ENCODE data around the gene PARP1. TPM values are rescaled to one million over a fixed set of nuclear protein-coding genes. Genes with fewer than 3 reads are reported as not detected.

PARP1 gene
- polyA plus RNA-seq, 3 donors: 17.7 to 30.0 (median 23.3) TPM

- Histone ChIP-seq H2AFZ (ENCODE audit: insufficient read depth, low read depth, low read length, poor library complexity, severe bottlenecking) (no peak overlapping the region), H3K79me2 (ENCODE audit: insufficient read depth, low read length) (no peaks in the 10 kb centered on the region), H3K4me3 (replicated peaks in 1 of 3; ENCODE audit: low read depth in 2 of 3, low read length in 3 of 3) (no peak overlapping the region), H3K27me3 (ENCODE audit: control insufficient read depth in 2 of 2, insufficient read depth in 2 of 2, low read length in 2 of 2) (no peaks in the 10 kb centered on the region), H3K4me1 (ENCODE audit: control insufficient read depth in 1 of 2, insufficient read depth in 2 of 2, low read length in 2 of 2) (peaks cover 0 to 5% of the 10 kb centered on the region in 2 donors), H3K9ac (ENCODE audit: insufficient read depth, low read length, poor library complexity, severe bottlenecking) (no peak overlapping the region), H3K36me3 (replicated peaks in 1 of 2; ENCODE audit: control insufficient read depth in 1 of 2, insufficient read depth in 2 of 2, low read length in 2 of 2) (no peaks in the 10 kb centered on the region), H3K9me3 (replicated peaks in 1 of 2; ENCODE audit: control insufficient read depth in 1 of 2, insufficient read depth in 1 of 2, low read length in 2 of 2) (peaks cover 0 to 13% of the 10 kb centered on the region in 2 donors), H4K20me1 (ENCODE audit: insufficient read depth, low read length) (no peaks in the 10 kb centered on the region), H3K4me2 (replicated peaks; ENCODE audit: extremely low read depth, low read length, poor library complexity, severe bottlenecking) (no peak overlapping the region), H3K27ac (ENCODE audit: low read depth in 1 of 2, low read length in 2 of 2) (no peak overlapping the region)
- H3K27me3 Mint-ChIP-seq (ENCODE audit: low read depth in 3 of 3): peaks cover 0 to 2% (median 2%) of the 10 kb centered on the region in 3 donors
- intact Hi-C loops (cut with micrococcal nuclease): no loop called here
- DNase-seq: no peak
- TF ChIP-seq CTCF (IDR thresholded peaks at IDR 0.05): no peak
- WGBS (ENCODE audit: insufficient coverage): 66% methylated on average over 5 of the region's 8 CpGs
- peaks cover 7 to 22% (median 13%) of the 10 kb centered on the region in 7 donors for H3K9me3 Mint-ChIP-seq
- H3K4me3 Mint-ChIP-seq: no peak overlapping the region
- no peaks in the 10 kb centered on the region for H3K36me3 Mint-ChIP-seq
- H3K4me1 Mint-ChIP-seq: peaks cover 7% of the 10 kb centered on the region
- H3K27ac Mint-ChIP-seq: no peak overlapping the region
These were observed 70.5 kb downstream of the PARP1 start for GRCh38 chr1:226337276-226337875.

- no peak for DNase-seq
- intact Hi-C loops (cut with micrococcal nuclease): no loop called here
- H2AFZ ChIP-seq (ENCODE audit: insufficient read depth, low read depth, low read length, poor library complexity, severe bottlenecking): no peak overlapping the region
These were observed 72.2 kb downstream of the PARP1 start for GRCh38 chr1:226335661-226336060.

More at GRCh38 chr1:226335661-226336060, 72.2 kb downstream of the PARP1 start:
- Mint-ChIP-seq H3K4me1 (peaks cover 7% of the 10 kb centered on the region), H3K27ac (no peak overlapping the region), H3K4me3 (no peak overlapping the region), H3K36me3 (no peaks in the 10 kb centered on the region), H3K27me3 (ENCODE audit: low read depth in 3 of 3) (peaks cover 0 to 2% (median 2%) of the 10 kb centered on the region in 3 donors), H3K9me3 (peaks cover 6 to 10% (median 6%) of the 10 kb centered on the region in 7 donors)
- no peak for TF ChIP-seq CTCF (IDR thresholded peaks at IDR 0.05)
- no peak overlapping the region for H3K27ac ChIP-seq (ENCODE audit: low read depth in 1 of 2, low read length in 2 of 2)
- no peaks in the 10 kb centered on the region for H3K36me3 ChIP-seq (replicated peaks in 1 of 2; ENCODE audit: control insufficient read depth in 1 of 2, insufficient read depth in 2 of 2, low read length in 2 of 2)
- H3K79me2 ChIP-seq (ENCODE audit: insufficient read depth, low read length): no peaks in the 10 kb centered on the region
- H3K4me3 ChIP-seq (replicated peaks in 1 of 3; ENCODE audit: low read depth in 2 of 3, low read length in 3 of 3): no peak overlapping the region
- H4K20me1 ChIP-seq (ENCODE audit: insufficient read depth, low read length): no peaks in the 10 kb centered on the region
- H3K9ac ChIP-seq (ENCODE audit: insufficient read depth, low read length, poor library complexity, severe bottlenecking): no peak overlapping the region
- H3K4me2 ChIP-seq (replicated peaks; ENCODE audit: extremely low read depth, low read length, poor library complexity, severe bottlenecking): no peak overlapping the region
- H3K9me3 ChIP-seq (replicated peaks in 1 of 2; ENCODE audit: control insufficient read depth in 1 of 2, insufficient read depth in 1 of 2, low read length in 2 of 2): no peaks in the 10 kb centered on the region
- H3K4me1 ChIP-seq (ENCODE audit: control insufficient read depth in 1 of 2, insufficient read depth in 2 of 2, low read length in 2 of 2): peaks cover 0 to 5% of the 10 kb centered on the region in 2 donors
- no peaks in the 10 kb centered on the region for H3K27me3 ChIP-seq (ENCODE audit: control insufficient read depth in 2 of 2, insufficient read depth in 2 of 2, low read length in 2 of 2)
- WGBS (ENCODE audit: insufficient coverage): no CpG with 5 or more reads among the region's 1 CpG

Measured in CD14-positive monocyte (primary cell).